Activated B cell treated with CpG ODN at 0.5 μM for 24 hours (primary cell): ENCODE results near the gene ENO3. TPM values are rescaled to one million over a fixed set of nuclear protein-coding genes. Genes with fewer than 3 reads are reported as not detected.
"Not testable (repeated sequence)": the region's sequence is repeated elsewhere in the genome, so short reads cannot be mapped to it uniquely, and the experiment has no call there.

Source experiments
- ATAC-seq: fragments of 200-7000 bp; cut with Tn5 transposase; one replicate; pipeline ENCODE4 v1.10.0; 2021; ENCODE audit warnings: low read depth, mild to moderate bottlenecking, moderate library complexity
- CTCF ChIA-PET: fragments of 350-600 bp; sonication (Branson Sonifier 250); formaldehyde crosslinking; loops from one replicate; lab custom pipeline; 2021; ENCODE audit warnings: antibody characterized with exemption; lab: Charles Lee
- POLR2A ChIA-PET: fragments of 350-600 bp; sonication (Branson Sonifier 250); formaldehyde crosslinking; loops from one replicate; lab custom pipeline; 2021; ENCODE audit warnings: antibody characterized with exemption; lab: Charles Lee
- DNase-seq: peaks from one replicate; pipeline ENCODE4 v3.0.0; 2022
- H3K27ac Mint-ChIP-seq: one replicate; pipeline ENCODE4 v1.8.0; 2020; ENCODE audit warnings: mixed read lengths
- H3K27me3 Mint-ChIP-seq: one replicate; pipeline ENCODE4 v1.8.0; 2021; ENCODE audit warnings: mixed read lengths
- H3K36me3 Mint-ChIP-seq: one replicate; pipeline ENCODE4 v1.8.0; 2021; ENCODE audit warnings: low read depth, mixed read lengths
- H3K4me1 Mint-ChIP-seq: one replicate; pipeline ENCODE4 v1.8.0; 2021; ENCODE audit warnings: mixed read lengths
- H3K4me3 Mint-ChIP-seq: one replicate; pipeline ENCODE4 v1.8.0; 2020; ENCODE audit warnings: mild to moderate bottlenecking, mixed read lengths
- H3K9me3 Mint-ChIP-seq: one replicate; pipeline ENCODE4 v1.8.0; 2020; ENCODE audit warnings: mixed read lengths
- intact Hi-C: fragments of 100-400 bp; cut with micrococcal nuclease; formaldehyde crosslinking; loops from one replicate; pipeline ENCODE4 v1.15.1; 2024
- total RNA-seq: library from RNA; stranded (reverse); gene quantifications from 2 replicates; pipeline ENCODE4 v1.2.3, GENCODE V29; 2022
- TF ChIP-seq, protein P1 (sequence below): fragments of 200-600 bp; IDR thresholded peaks from one replicate; pipeline ENCODE4 v1.8.0; 2022; ENCODE audit warnings: antibody characterized with exemption, mild to moderate bottlenecking

The ENO3 gene
- 26.3 and 29.5 TPM in 2 replicates for total RNA-seq

GRCh38 chr17:4950746-4951204 is at the start of gene ENO3:
ENO3 (plus strand) TSS chr17:4951119; CDS start chr17:4951830, 711 bp downstream.
- DNase-seq (no peak), ATAC-seq (no peak)
- peak within 1 kb of the TSS; percentile 81 for H3K4me3 Mint-ChIP-seq
- H3K4me1 Mint-ChIP-seq = peaks cover 26% of the 10 kb centered on the region
- peak within 1 kb of the TSS; percentile 86 for H3K27ac Mint-ChIP-seq
- H3K27me3 Mint-ChIP-seq = peaks cover 2% of the 10 kb centered on the region
- CTCF ChIA-PET = interaction anchor here (2.0 kb wide), 1 partner anchor 37 kb away, joined by 6 read pairs; the partner anchor contains the start of gene CAMTA2
- TF ChIP-seq, protein P1, sequence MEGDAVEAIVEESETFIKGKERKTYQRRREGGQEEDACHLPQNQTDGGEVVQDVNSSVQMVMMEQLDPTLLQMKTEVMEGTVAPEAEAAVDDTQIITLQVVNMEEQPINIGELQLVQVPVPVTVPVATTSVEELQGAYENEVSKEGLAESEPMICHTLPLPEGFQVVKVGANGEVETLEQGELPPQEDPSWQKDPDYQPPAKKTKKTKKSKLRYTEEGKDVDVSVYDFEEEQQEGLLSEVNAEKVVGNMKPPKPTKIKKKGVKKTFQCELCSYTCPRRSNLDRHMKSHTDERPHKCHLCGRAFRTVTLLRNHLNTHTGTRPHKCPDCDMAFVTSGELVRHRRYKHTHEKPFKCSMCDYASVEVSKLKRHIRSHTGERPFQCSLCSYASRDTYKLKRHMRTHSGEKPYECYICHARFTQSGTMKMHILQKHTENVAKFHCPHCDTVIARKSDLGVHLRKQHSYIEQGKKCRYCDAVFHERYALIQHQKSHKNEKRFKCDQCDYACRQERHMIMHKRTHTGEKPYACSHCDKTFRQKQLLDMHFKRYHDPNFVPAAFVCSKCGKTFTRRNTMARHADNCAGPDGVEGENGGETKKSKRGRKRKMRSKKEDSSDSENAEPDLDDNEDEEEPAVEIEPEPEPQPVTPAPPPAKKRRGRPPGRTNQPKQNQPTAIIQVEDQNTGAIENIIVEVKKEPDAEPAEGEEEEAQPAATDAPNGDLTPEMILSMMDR = no peak
- POLR2A ChIA-PET = interaction anchor here (0.7 to 12.1 kb wide), 7 partner anchors 9 to 127 kb away, joined by 3 to 391 read pairs (median 4); partner anchors contain the start of genes CAMTA2, INCA1, KIF1C and RNF167
- H3K9me3 Mint-ChIP-seq = no peaks in the 10 kb centered on the region
- peaks cover 20% of the 10 kb centered on the region for H3K36me3 Mint-ChIP-seq
- intact Hi-C loops = no loop called here

GRCh38 chr17:4901648-4902344 is 49.1 kb upstream of the ENO3 start:
- H3K9me3 Mint-ChIP-seq = no peaks in the 10 kb centered on the region
- ChIA-PET POLR2A (interaction anchor here (0.6 to 4.7 kb wide), 5 partner anchors 13 to 191 kb away, joined by 5 to 26 read pairs (median 8); partner anchors contain the start of genes ARRB2, RNF167 and SLC25A11), CTCF (interaction anchor here (0.6 to 2.0 kb wide), 3 partner anchors 34 to 160 kb away, joined by 3 to 10 read pairs (median 6); partner anchors contain the start of gene CAMTA2)
- DNase-seq = no peak
- H3K27ac Mint-ChIP-seq = peak overlapping the region; percentile 46
- intact Hi-C loops = loop anchor here (5.0 kb wide), 2 partner anchors 176 to 334 kb away; partner anchors contain the start of gene ZFP3
- TF ChIP-seq, protein P1 = no peak
- peaks cover under 1% of the 10 kb centered on the region for H3K27me3 Mint-ChIP-seq
- peak overlapping the region; percentile 15 for H3K4me3 Mint-ChIP-seq
- peaks cover 6% of the 10 kb centered on the region for H3K36me3 Mint-ChIP-seq
- ATAC-seq = no peak
- peaks cover 47% of the 10 kb centered on the region for H3K4me1 Mint-ChIP-seq

- peaks cover 2% of the 10 kb centered on the region for H3K27me3 Mint-ChIP-seq
- H3K27ac Mint-ChIP-seq = peak overlapping the region; percentile 73
- ChIA-PET POLR2A (interaction anchor here (0.8 to 4.7 kb wide), 3 partner anchors 37 to 64 kb away, joined by 3 to 26 read pairs (median 8); partner anchors contain the start of genes PFN1, RNF167 and SLC25A11), CTCF (interaction anchor here (0.6 to 2.0 kb wide), 2 partner anchors 35 to 85 kb away, joined by 6 to 10 read pairs; partner anchors contain the start of gene CAMTA2)
- ATAC-seq (no peak), DNase-seq (no peak)
- TF ChIP-seq, protein P1 = no peak
- H3K4me1 Mint-ChIP-seq = peaks cover 47% of the 10 kb centered on the region
- no peaks in the 10 kb centered on the region for H3K9me3 Mint-ChIP-seq
- intact Hi-C loops = loop anchor here (5.0 kb wide), 2 partner anchors 175 to 335 kb away; partner anchors contain the start of gene ZFP3
- no peaks in the 10 kb centered on the region for H3K36me3 Mint-ChIP-seq
- H3K4me3 Mint-ChIP-seq = peak overlapping the region; percentile 49
These were observed 48.4 kb upstream of the ENO3 start for GRCh38 chr17:4902540-4902939.

DNA sequence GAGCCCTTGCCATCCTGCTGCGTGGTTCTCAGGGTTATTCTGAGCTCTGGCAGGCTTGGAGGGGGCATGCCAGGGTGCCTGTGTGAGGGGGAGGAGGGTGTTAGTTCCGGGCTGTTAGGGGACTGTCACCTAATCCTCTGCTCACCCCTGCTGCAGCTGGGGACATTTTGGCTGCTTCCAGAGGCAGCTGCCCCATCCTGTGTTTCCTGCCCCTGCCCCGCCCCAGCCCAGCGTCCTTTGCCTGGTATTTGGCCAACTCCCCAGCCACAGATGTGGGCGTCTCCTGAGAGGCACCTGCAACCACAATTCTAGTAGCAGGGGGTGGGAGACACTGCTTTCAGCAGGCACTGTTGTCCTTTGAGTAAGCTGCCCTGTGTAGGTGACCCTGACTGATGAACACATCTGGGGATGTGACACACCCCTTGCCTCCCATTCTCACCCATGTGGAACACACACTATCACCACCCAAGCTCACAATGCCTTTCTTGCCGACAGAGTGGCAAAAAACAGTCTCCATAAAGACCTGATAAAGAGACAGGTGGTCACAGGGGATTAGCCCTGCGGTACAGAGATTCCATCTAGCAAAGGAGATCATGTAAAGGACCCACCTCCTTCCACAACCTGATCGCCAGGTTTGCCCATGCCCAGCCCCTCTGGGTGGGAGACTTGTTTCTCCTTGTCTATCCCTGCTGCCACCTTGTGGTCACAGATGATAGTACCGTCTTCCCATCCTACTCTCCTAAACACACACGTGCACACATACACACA is 47.7 kb upstream of the ENO3 start, which contains the start of gene CHRNE:
Gene CHRNE (minus strand): TSS at position 48 of the 768 bp plus-strand sequence. CDS start 35 bp downstream, at position 13.
- Mint-ChIP-seq H3K4me3 (peak within 1 kb of the TSS; percentile 49), H3K27me3 (peaks cover 2% of the 10 kb centered on the region), H3K9me3 (no peaks in the 10 kb centered on the region), H3K27ac (peak within 1 kb of the TSS; percentile 73), H3K4me1 (peaks cover 44% of the 10 kb centered on the region), H3K36me3 (no peaks in the 10 kb centered on the region)
- intact Hi-C loops = loop anchor here (1.0 to 5.0 kb wide), 3 partner anchors 174 to 336 kb away; partner anchors contain the start of genes ARRB2 and ZFP3
- DNase-seq = peak; percentile 49
- TF ChIP-seq, protein P1 = no peak
- CTCF ChIA-PET = interaction anchor here (0.7 to 2.0 kb wide), 4 partner anchors 17 to 85 kb away, joined by 3 to 10 read pairs (median 3); partner anchors contain the start of gene CAMTA2
- POLR2A ChIA-PET = interaction anchor here (0.6 to 2.4 kb wide), 3 partner anchors 45 to 112 kb away, joined by 3 to 8 read pairs (median 3); partner anchors contain the start of gene PFN1
- ATAC-seq = peak; percentile 41

DNA sequence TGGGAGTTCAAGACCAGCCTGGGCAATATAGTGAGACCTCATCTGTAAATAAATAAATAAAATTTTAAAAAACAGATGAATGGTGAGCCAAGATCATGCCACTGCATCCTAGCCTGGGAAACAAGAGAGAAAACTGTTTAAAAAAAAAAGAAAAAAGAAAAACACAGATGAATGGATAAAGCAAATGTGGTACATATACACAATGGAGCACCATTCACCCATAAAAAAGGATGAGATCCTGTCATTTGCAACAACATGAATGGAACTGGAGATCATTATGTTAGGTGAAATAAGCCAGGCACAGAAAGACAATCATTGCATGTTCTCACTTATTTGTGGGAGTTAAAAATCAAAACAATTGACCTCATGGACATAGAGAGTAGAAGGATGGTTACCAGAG is 44.3 kb upstream of the ENO3 start:
- H3K36me3 Mint-ChIP-seq, intact Hi-C loops, ATAC-seq, H3K27me3 Mint-ChIP-seq, DNase-seq, H3K4me3 Mint-ChIP-seq, H3K27ac Mint-ChIP-seq, CTCF ChIA-PET, H3K9me3 Mint-ChIP-seq: not testable (repeated sequence)
- H3K4me1 Mint-ChIP-seq = peaks cover 20% of the 10 kb centered on the region
- POLR2A ChIA-PET = interaction anchor here (0.6 kb wide), 1 partner anchor 408 kb away, joined by 5 read pairs; the partner anchor contains the start of gene SPNS2
